Stimulated activated CD4-positive, alpha-beta T cell treated with anti-CD3 and anti-CD28 coated beads, Interleukin-4, amount 100 ng/mL, for 1 hour (primary cell): ENCODE measurements around the gene PTPRT.

Experiments
- DNase-seq: peaks from one replicate; pipeline ENCODE4 v3.0.0-alpha.2; 2020

Gene PTPRT

GRCh38 chr20:42598581-42598980 lies 591.1 kb downstream of the PTPRT start:
- DNase-seq, result no peak

- DNase-seq, result no peak
These were observed 594.1 kb downstream of the PTPRT start for GRCh38 chr20:42595625-42596024.

GRCh38 chr20:42594659-42595058 lies 595.0 kb downstream of the PTPRT start:
- DNase-seq, result no peak

- no peak for DNase-seq
These were observed 595.7 kb downstream of the PTPRT start for GRCh38 chr20:42594011-42594410.

GRCh38 chr20:42589976-42590639 lies 599.6 kb downstream of the PTPRT start:
- no peak for DNase-seq

GRCh38 chr20:42588847-42589246 lies 600.9 kb downstream of the PTPRT start:
- no peak for DNase-seq

- DNase-seq, result no peak
These were observed 602.3 kb downstream of the PTPRT start for GRCh38 chr20:42587427-42587826.

- DNase-seq, result no peak
These were observed 608.4 kb downstream of the PTPRT start for GRCh38 chr20:42581311-42581710.

GRCh38 chr20:42576167-42576566 lies 613.5 kb downstream of the PTPRT start:
- DNase-seq, result no peak

GRCh38 chr20:42572320-42573016 lies 617.2 kb downstream of the PTPRT start:
- no peak for DNase-seq

GRCh38 chr20:42567409-42567808 lies 622.3 kb downstream of the PTPRT start:
- DNase-seq, result no peak

GRCh38 chr20:42565235-42565995 lies 624.3 kb downstream of the PTPRT start:
- DNase-seq, result no peak

- DNase-seq, result no peak
These were observed 630.0 kb downstream of the PTPRT start for GRCh38 chr20:42559665-42560064.

- no peak for DNase-seq
These were observed 633.1 kb downstream of the PTPRT start for GRCh38 chr20:42556575-42556974.

- DNase-seq, result no peak
These were observed 636.3 kb downstream of the PTPRT start for GRCh38 chr20:42553374-42553773.

- no peak for DNase-seq
These were observed 640.2 kb downstream of the PTPRT start for GRCh38 chr20:42549496-42549895.

GRCh38 chr20:42544926-42545325 lies 644.8 kb downstream of the PTPRT start:
- DNase-seq, result no peak

- DNase-seq, result no peak
These were observed 656.9 kb downstream of the PTPRT start for GRCh38 chr20:42532831-42533230.

GRCh38 chr20:42531508-42531961 lies 658.2 kb downstream of the PTPRT start:
- no peak for DNase-seq

GRCh38 chr20:42530855-42531448 lies 658.8 kb downstream of the PTPRT start:
- no peak for DNase-seq

GRCh38 chr20:42530191-42530590 lies 659.5 kb downstream of the PTPRT start:
- DNase-seq, result no peak

- no peak for DNase-seq
These were observed 665.6 kb downstream of the PTPRT start for GRCh38 chr20:42524058-42524457.

- no peak for DNase-seq
These were observed 673.0 kb downstream of the PTPRT start for GRCh38 chr20:42516692-42517091.
